Nephron (organoid): Measurements from ENCODE around the gene SYCP2.

ENCODE experiments used
- H3K27ac Mint-ChIP-seq, 3 experiments: 2 replicates each; pipeline ENCODE4 v1.8.0; 2020; ENCODE audit warnings: mixed read lengths in 3 of 3, mild to moderate bottlenecking in 2 of 3, moderate library complexity in 1 of 3
- H3K27me3 Mint-ChIP-seq: 2 replicates; pipeline ENCODE4 v1.8.0; 2021; ENCODE audit warnings: low read depth, mild to moderate bottlenecking, moderate library complexity, mixed read lengths
- H3K36me3 Mint-ChIP-seq: 2 replicates; pipeline ENCODE4 v1.8.0; 2020; ENCODE audit warnings: low read depth, mixed read lengths
- H3K4me1 Mint-ChIP-seq: 2 replicates; pipeline ENCODE4 v1.8.0; 2020; ENCODE audit warnings: mixed read lengths
- H3K4me3 Mint-ChIP-seq, 3 experiments: 2 replicates each; pipeline ENCODE4 v1.8.0; 2020; ENCODE audit warnings: mild to moderate bottlenecking in 3 of 3, mixed read lengths in 3 of 3, moderate library complexity in 2 of 3
- H3K9me3 Mint-ChIP-seq: 2 replicates; pipeline ENCODE4 v1.8.0; 2020; ENCODE audit warnings: mixed read lengths
- CTCF ChIP-seq, 3 experiments: fragments of 200-600 bp; sonication (generic); IDR thresholded peaks; one replicate each; pipeline ENCODE4 v1.5.0; 2021; ENCODE audit warnings: antibody characterized with exemption in 3 of 3; ENCODE audit not compliant: unreplicated experiment in 3 of 3

SYCP2 gene

GRCh38 chr20:59829054-59829785, 104.2 kb downstream of the SYCP2 start:
- H3K4me3 Mint-ChIP-seq, result no peak overlapping the region
- no peaks in the 10 kb centered on the region for H3K36me3 Mint-ChIP-seq
- TF ChIP-seq CTCF (IDR thresholded peaks at IDR 0.05; ENCODE audit: unreplicated experiment in 3 of 3), result no peak
- H3K4me1 Mint-ChIP-seq, result peaks cover 40% of the 10 kb centered on the region
- peaks cover 57% of the 10 kb centered on the region for H3K27me3 Mint-ChIP-seq
- H3K9me3 Mint-ChIP-seq, result no peaks in the 10 kb centered on the region
- no peak overlapping the region for H3K27ac Mint-ChIP-seq

- no peak for TF ChIP-seq CTCF (IDR thresholded peaks at IDR 0.05; ENCODE audit: unreplicated experiment in 3 of 3)
- Mint-ChIP-seq H3K27me3 (peaks cover 52% of the 10 kb centered on the region), H3K4me3 (no peak overlapping the region), H3K9me3 (no peaks in the 10 kb centered on the region), H3K36me3 (no peaks in the 10 kb centered on the region), H3K27ac (peak overlapping the region in 1 of 3 experiments; percentile 15), H3K4me1 (peaks cover 44% of the 10 kb centered on the region)
Measured at GRCh38 chr20:59828125-59829053, 105.0 kb downstream of the SYCP2 start.

GRCh38 chr20:59827138-59828056, 106.0 kb downstream of the SYCP2 start:
- Mint-ChIP-seq H3K4me1 (peaks cover 52% of the 10 kb centered on the region), H3K9me3 (no peaks in the 10 kb centered on the region), H3K4me3 (no peak overlapping the region), H3K36me3 (no peaks in the 10 kb centered on the region), H3K27ac (no peak overlapping the region), H3K27me3 (peaks cover 47% of the 10 kb centered on the region)
- TF ChIP-seq CTCF (IDR thresholded peaks at IDR 0.05; ENCODE audit: unreplicated experiment in 3 of 3), result no peak

- peaks cover 50% of the 10 kb centered on the region for H3K4me1 Mint-ChIP-seq
- peak overlapping the region in 1 of 3 experiments; percentile 24 for H3K4me3 Mint-ChIP-seq
- peaks cover 40% of the 10 kb centered on the region for H3K27me3 Mint-ChIP-seq
- H3K36me3 Mint-ChIP-seq, result no peaks in the 10 kb centered on the region
- peak overlapping the region in 1 of 3 experiments; percentile 12 for H3K27ac Mint-ChIP-seq
- no peak for TF ChIP-seq CTCF (IDR thresholded peaks at IDR 0.05; ENCODE audit: unreplicated experiment in 3 of 3)
- no peaks in the 10 kb centered on the region for H3K9me3 Mint-ChIP-seq
Measured at GRCh38 chr20:59825944-59826759, 107.3 kb downstream of the SYCP2 start.

GRCh38 chr20:59825563-59825920, 107.9 kb downstream of the SYCP2 start:
- H3K9me3 Mint-ChIP-seq, result no peaks in the 10 kb centered on the region
- no peak for TF ChIP-seq CTCF (IDR thresholded peaks at IDR 0.05; ENCODE audit: unreplicated experiment in 3 of 3)
- no peak overlapping the region for H3K27ac Mint-ChIP-seq

More at GRCh38 chr20:59825563-59825920, 107.9 kb downstream of the SYCP2 start:
- peaks cover 54% of the 10 kb centered on the region for H3K4me1 Mint-ChIP-seq
- no peaks in the 10 kb centered on the region for H3K36me3 Mint-ChIP-seq
- H3K27me3 Mint-ChIP-seq, result peaks cover 42% of the 10 kb centered on the region
- peak overlapping the region in 1 of 3 experiments; percentile 15 for H3K4me3 Mint-ChIP-seq
